ENCODE results near the gene YIF1B.

Gene YIF1B

GRCh38 chr19:38277969-38278680, 37.6 kb downstream of the YIF1B start:
- H4K20me1 ChIP-seq (ENCODE audit: low read depth, low read length), result no peaks in the 10 kb centered on the region

GRCh38 chr19:38277549-38277948, 38.2 kb downstream of the YIF1B start:
- Histone ChIP-seq H3K79me2 (ENCODE audit: insufficient read depth, low read length) (no peaks in the 10 kb centered on the region), H3K27ac (ENCODE audit: low read depth, low read length) (no peak overlapping the region), H3K4me2 (ENCODE audit: low read depth, low read length, poor library complexity, severe bottlenecking) (no peak overlapping the region), H3K9me3 (ENCODE audit: insufficient read depth, low read length) (no peaks in the 10 kb centered on the region), H4K20me1 (ENCODE audit: low read depth, low read length) (no peaks in the 10 kb centered on the region), H3K4me3 (ENCODE audit: insufficient read depth, low read length, poor library complexity, severe bottlenecking) (no peak overlapping the region), H3K9ac (ENCODE audit: low read length) (no peak overlapping the region), H3F3A (ENCODE audit: insufficient read depth) (no peaks in the 10 kb centered on the region), H3K27me3 (ENCODE audit: low read length) (no peaks in the 10 kb centered on the region), H3K36me3 (ENCODE audit: low read length) (no peaks in the 10 kb centered on the region), H3K9me2 (replicated peaks; ENCODE audit: insufficient read depth, low read length) (no peaks in the 10 kb centered on the region), H2AFZ (ENCODE audit: low read depth, low read length, severe bottlenecking) (no peak overlapping the region)
- TF ChIP-seq, protein P1, sequence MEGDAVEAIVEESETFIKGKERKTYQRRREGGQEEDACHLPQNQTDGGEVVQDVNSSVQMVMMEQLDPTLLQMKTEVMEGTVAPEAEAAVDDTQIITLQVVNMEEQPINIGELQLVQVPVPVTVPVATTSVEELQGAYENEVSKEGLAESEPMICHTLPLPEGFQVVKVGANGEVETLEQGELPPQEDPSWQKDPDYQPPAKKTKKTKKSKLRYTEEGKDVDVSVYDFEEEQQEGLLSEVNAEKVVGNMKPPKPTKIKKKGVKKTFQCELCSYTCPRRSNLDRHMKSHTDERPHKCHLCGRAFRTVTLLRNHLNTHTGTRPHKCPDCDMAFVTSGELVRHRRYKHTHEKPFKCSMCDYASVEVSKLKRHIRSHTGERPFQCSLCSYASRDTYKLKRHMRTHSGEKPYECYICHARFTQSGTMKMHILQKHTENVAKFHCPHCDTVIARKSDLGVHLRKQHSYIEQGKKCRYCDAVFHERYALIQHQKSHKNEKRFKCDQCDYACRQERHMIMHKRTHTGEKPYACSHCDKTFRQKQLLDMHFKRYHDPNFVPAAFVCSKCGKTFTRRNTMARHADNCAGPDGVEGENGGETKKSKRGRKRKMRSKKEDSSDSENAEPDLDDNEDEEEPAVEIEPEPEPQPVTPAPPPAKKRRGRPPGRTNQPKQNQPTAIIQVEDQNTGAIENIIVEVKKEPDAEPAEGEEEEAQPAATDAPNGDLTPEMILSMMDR (IDR thresholded peaks at IDR 0.05; ENCODE audit: insufficient read depth, low read length, poor library complexity, severe bottlenecking), result no peak
- no peak for TF ChIP-seq EZH2phosphoT487 (conservative IDR thresholded peaks at IDR 0.05; ENCODE audit: low read length)

More at GRCh38 chr19:38277969-38278680, 37.6 kb downstream of the YIF1B start:
- no peaks in the 10 kb centered on the region for H3K9me2 ChIP-seq (replicated peaks; ENCODE audit: insufficient read depth, low read length)
- no peaks in the 10 kb centered on the region for H3K79me2 ChIP-seq (ENCODE audit: insufficient read depth, low read length)
- H3K27me3 ChIP-seq (ENCODE audit: low read length), result no peaks in the 10 kb centered on the region
- no peak overlapping the region for H3K9ac ChIP-seq (ENCODE audit: low read length)
- H2AFZ ChIP-seq (ENCODE audit: low read depth, low read length, severe bottlenecking), result no peak overlapping the region
- H3K4me3 ChIP-seq (ENCODE audit: insufficient read depth, low read length, poor library complexity, severe bottlenecking), result no peak overlapping the region
- no peak overlapping the region for H3K27ac ChIP-seq (ENCODE audit: low read depth, low read length)
- H3K4me2 ChIP-seq (ENCODE audit: low read depth, low read length, poor library complexity, severe bottlenecking), result no peak overlapping the region
- H3K9me3 ChIP-seq (ENCODE audit: insufficient read depth, low read length), result no peaks in the 10 kb centered on the region
- no peaks in the 10 kb centered on the region for H3F3A ChIP-seq (ENCODE audit: insufficient read depth)
- H3K36me3 ChIP-seq (ENCODE audit: low read length), result no peaks in the 10 kb centered on the region
- TF ChIP-seq, protein P1 (IDR thresholded peaks at IDR 0.05; ENCODE audit: insufficient read depth, low read length, poor library complexity, severe bottlenecking), result no peak
- TF ChIP-seq EZH2phosphoT487 (conservative IDR thresholded peaks at IDR 0.05; ENCODE audit: low read length), result no peak

GRCh38 chr19:38276942-38277517, 38.7 kb downstream of the YIF1B start:
- no peak overlapping the region for H3K4me3 ChIP-seq (ENCODE audit: insufficient read depth, low read length, poor library complexity, severe bottlenecking)
- no peaks in the 10 kb centered on the region for H3K9me2 ChIP-seq (replicated peaks; ENCODE audit: insufficient read depth, low read length)
- H3K4me2 ChIP-seq (ENCODE audit: low read depth, low read length, poor library complexity, severe bottlenecking), result no peak overlapping the region
- no peaks in the 10 kb centered on the region for H3K27me3 ChIP-seq (ENCODE audit: low read length)
- H3K9me3 ChIP-seq (ENCODE audit: insufficient read depth, low read length), result no peaks in the 10 kb centered on the region
- no peak for TF ChIP-seq EZH2phosphoT487 (conservative IDR thresholded peaks at IDR 0.05; ENCODE audit: low read length)
- TF ChIP-seq, protein P1 (IDR thresholded peaks at IDR 0.05; ENCODE audit: insufficient read depth, low read length, poor library complexity, severe bottlenecking), result no peak
- H4K20me1 ChIP-seq (ENCODE audit: low read depth, low read length), result no peaks in the 10 kb centered on the region
- H3K79me2 ChIP-seq (ENCODE audit: insufficient read depth, low read length), result no peaks in the 10 kb centered on the region
- H2AFZ ChIP-seq (ENCODE audit: low read depth, low read length, severe bottlenecking), result no peak overlapping the region
- H3K9ac ChIP-seq (ENCODE audit: low read length), result no peak overlapping the region
- no peak overlapping the region for H3K27ac ChIP-seq (ENCODE audit: low read depth, low read length)
- H3K36me3 ChIP-seq (ENCODE audit: low read length), result no peaks in the 10 kb centered on the region
- no peaks in the 10 kb centered on the region for H3F3A ChIP-seq (ENCODE audit: insufficient read depth)

All from SU-DHL-6 (cell line).